SU-DHL-6 (cell line): ENCODE data around the gene UXS1.

Source experiments
- CTCF ChIP-seq: fragments of 200-600 bp; sonication (generic); IDR thresholded peaks from one replicate; pipeline ENCODE4 v1.5.1; 2017; ENCODE audit warnings: antibody characterized with exemption, mild to moderate bottlenecking, low read length, moderate library complexity; ENCODE audit not compliant: insufficient read depth, poor library complexity, severe bottlenecking
- EZH2phosphoT487 ChIP-seq: fragments of 200-600 bp; sonication (generic), shearing (Covaris generic); conservative IDR thresholded peaks from 2 replicates; pipeline ENCODE4 v1.6.1; 2018; ENCODE audit warnings: mild to moderate bottlenecking, antibody characterized with exemption, low read length, moderate library complexity, mixed read lengths

GRCh38 chr2:106094131-106094841 lies 99.8 kb downstream of the UXS1 start:
- TF ChIP-seq CTCF: no peak
- no peak for TF ChIP-seq EZH2phosphoT487
